Effector memory CD4-positive, alpha-beta T cell (primary cell): Measurements from ENCODE around the gene CRK.

Experiments used
- DNase-seq, 3 donors: peaks; one replicate each; pipeline ENCODE4 v3.0.0-alpha.2; 2020
- H3K27ac ChIP-seq: 2 replicates; pipeline ENCODE4 v1.7.0; 2013; ENCODE audit warnings: mild to moderate bottlenecking, low read length, moderate library complexity; ENCODE audit not compliant: insufficient read depth, poor library complexity, severe bottlenecking
- H3K27me3 ChIP-seq: replicated peaks from 2 replicates; pipeline ENCODE4 v1.7.0; 2013; ENCODE audit warnings: mild to moderate bottlenecking, low read length; ENCODE audit not compliant: insufficient read depth, control insufficient read depth, poor library complexity, severe bottlenecking
- H3K36me3 ChIP-seq: 2 replicates; pipeline ENCODE4 v1.7.0; 2013; ENCODE audit warnings: mild to moderate bottlenecking, low read length, moderate library complexity; ENCODE audit not compliant: control insufficient read depth, insufficient read depth
- H3K4me1 ChIP-seq: 2 replicates; pipeline ENCODE4 v1.7.0; 2013; ENCODE audit warnings: low read length, mild to moderate bottlenecking; ENCODE audit not compliant: control insufficient read depth, insufficient read depth, poor library complexity, severe bottlenecking
- H3K4me3 ChIP-seq: 2 replicates; pipeline ENCODE4 v1.7.0; 2013; ENCODE audit warnings: low read length, low read depth, mild to moderate bottlenecking; ENCODE audit not compliant: insufficient read depth, poor library complexity, severe bottlenecking
- H3K9me3 ChIP-seq: 2 replicates; pipeline ENCODE4 v1.7.0; 2013; ENCODE audit warnings: mild to moderate bottlenecking, low read length, moderate library complexity; ENCODE audit not compliant: control insufficient read depth

Gene CRK

DNA sequence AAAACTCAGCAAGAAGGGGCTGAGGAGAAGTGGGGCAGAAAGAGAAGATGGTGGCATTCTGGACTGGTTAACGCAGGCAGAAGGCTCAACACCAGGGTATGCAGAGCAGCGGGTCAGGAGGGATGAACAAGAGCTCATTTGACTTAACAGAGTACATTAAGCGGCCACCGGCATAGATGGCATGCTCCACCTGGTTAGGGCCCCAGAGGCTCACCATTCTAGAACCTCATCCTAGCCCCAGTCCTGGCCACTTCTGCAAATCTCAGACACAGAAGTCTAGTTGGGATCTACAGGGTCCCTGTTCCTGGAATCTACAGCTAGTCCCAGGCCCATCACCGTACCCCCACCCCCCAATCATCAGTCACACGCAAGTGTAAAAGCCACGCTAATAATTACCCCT, 38.2 kb upstream of the CRK start:
- no peaks in the 10 kb centered on the region for H3K9me3 ChIP-seq
- peaks cover 21% of the 10 kb centered on the region for H3K36me3 ChIP-seq
- H3K4me3 ChIP-seq = no peak overlapping the region
- peaks cover 28% of the 10 kb centered on the region for H3K4me1 ChIP-seq
- H3K27ac ChIP-seq = no peak overlapping the region
- H3K27me3 ChIP-seq = no peaks in the 10 kb centered on the region
- no peak for DNase-seq

DNA sequence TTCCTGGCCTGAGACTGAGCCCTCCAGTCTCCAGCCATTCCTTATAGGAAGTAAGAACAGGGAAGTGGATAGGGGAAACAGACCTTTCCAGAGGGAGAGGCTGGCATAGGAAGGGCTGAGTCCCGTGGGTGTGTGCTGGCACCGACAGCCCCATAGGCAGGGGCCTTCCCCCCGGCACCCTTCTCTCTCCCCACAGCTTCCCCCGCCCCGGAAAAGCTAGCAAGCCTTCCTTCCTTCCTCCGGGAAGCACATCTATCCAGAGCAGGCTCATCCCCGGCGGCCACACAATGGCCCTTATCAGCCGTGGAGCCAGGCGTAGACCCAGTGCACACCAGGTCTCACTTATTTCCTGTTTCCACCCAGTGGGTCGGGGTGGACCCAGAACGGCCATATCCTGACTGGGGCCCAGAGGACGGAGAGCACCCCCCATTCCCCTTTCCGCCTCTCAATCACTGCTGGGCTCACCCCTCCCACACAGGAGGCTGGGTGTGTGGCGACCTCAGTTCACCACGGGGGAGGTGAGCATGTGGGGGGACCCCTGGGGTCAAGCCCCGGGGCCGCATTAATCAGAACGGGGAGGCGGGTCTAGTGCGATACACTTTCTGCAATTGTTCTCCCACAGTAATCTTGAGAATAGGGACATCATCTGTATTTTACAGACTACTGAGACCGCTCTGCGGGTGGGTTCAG, 37.4 kb upstream of the CRK start:
- Histone ChIP-seq H3K36me3 (peaks cover 21% of the 10 kb centered on the region), H3K4me3 (no peak overlapping the region), H3K4me1 (peaks cover 31% of the 10 kb centered on the region), H3K9me3 (no peaks in the 10 kb centered on the region), H3K27ac (no peak overlapping the region), H3K27me3 (no peaks in the 10 kb centered on the region)
- no peak for DNase-seq

DNA sequence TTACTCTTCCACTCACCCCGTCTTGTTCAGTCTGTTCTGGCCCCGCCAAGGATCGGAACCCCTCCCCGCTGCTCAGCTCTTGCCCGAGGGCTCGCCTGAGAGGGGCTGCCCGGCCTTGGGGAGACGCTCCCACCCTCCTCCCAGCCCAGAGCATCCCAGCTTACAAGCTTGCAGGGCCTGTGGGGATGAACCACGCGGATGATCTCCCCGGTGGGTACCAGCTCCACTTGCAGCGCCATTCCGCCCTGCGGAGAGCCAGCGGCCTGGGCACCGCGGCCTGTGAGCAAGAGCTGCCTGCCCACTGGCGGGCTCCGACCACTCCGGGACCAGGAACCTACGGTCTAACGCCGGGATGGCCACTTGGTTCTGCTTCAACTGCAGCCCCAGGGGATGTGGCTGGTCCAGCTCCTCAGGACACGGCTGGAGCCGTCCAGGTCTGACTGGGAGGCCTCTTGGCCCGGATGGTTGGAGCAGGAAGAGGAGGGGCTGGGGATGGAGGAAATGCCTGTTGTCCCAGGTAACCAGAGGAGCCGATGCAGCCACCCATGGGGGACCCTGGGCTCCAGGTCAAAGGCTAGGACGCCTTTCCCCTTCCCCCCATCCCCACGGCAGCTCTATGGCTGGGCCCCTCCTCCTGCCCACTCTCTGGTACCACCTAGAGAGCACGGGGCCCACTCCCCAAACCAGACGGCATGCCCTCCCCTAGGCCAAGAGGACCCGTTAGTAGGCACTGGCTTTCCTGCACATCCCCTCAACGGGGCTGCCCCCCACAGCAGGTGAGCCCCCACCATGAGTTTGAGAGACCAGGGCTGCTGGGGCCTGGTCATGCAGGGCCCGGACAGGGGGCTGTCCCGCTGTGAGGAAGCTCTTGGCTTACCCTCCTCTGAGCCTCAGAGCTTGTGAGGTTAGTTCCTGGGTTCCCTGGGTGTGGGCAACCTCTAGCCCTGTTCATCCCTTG, 36.5 kb upstream of the CRK start, which contains the start of gene MYO1C:
TSS of gene MYO1C (minus strand) at position 438 of the 958 bp plus-strand sequence. CDS start at position 239, 199 bp downstream.
- Histone ChIP-seq H3K27ac (peak within 1 kb of the TSS; percentile 23), H3K36me3 (peaks cover 17% of the 10 kb centered on the region), H3K9me3 (no peaks in the 10 kb centered on the region), H3K27me3 (no peaks in the 10 kb centered on the region), H3K4me3 (peak within 1 kb of the TSS; percentile 8), H3K4me1 (peaks cover 36% of the 10 kb centered on the region)
- no peak for DNase-seq

DNA sequence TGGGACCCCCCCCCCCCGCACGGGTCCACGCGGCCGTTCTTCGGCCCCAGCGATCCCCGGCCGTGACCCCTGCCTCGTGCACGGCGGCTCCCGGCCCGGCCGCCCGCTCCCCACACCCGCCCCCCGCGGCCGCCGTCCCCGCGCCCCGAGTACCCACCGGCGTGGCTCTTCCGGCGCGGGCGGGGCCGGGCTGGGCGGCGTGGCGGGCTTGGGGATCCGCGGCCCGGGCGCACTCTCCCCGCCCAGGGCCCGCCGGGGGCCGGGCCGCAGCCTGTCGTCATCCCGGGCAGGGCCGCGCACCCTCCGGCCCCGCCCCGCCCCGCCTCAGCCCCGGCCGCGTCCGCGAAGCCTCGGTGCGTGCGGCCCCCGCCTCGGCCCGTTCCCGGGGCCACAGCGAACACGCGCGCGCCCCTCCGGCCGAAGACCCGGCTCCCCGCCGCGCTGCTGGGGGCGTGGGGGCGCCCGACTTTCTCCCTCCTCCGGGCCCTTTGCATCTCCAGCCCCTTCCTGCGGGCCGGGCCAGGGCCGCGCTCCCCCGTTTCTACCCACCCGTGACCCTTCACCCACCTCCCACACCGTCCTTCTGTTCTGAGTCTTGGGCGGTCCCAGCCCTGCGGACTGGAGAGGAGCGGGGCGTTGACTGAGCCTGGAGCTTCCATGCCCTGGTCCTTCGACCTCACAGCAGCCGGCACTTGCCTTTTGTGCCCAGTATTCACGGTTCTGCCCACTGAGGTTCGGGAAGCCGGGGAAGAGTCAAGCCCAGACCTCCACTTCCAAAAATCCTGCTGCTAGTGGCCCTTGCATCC, 35.6 kb upstream of the CRK start:
- peaks cover 43% of the 10 kb centered on the region for H3K4me1 ChIP-seq
- no peaks in the 10 kb centered on the region for H3K9me3 ChIP-seq
- no peaks in the 10 kb centered on the region for H3K27me3 ChIP-seq
- DNase-seq = peak in 2 of 3 donors; percentile 21 to 37
- peaks cover 9% of the 10 kb centered on the region for H3K36me3 ChIP-seq
- H3K4me3 ChIP-seq = peak overlapping the region; percentile 80
- peak overlapping the region; percentile 71 for H3K27ac ChIP-seq

DNA sequence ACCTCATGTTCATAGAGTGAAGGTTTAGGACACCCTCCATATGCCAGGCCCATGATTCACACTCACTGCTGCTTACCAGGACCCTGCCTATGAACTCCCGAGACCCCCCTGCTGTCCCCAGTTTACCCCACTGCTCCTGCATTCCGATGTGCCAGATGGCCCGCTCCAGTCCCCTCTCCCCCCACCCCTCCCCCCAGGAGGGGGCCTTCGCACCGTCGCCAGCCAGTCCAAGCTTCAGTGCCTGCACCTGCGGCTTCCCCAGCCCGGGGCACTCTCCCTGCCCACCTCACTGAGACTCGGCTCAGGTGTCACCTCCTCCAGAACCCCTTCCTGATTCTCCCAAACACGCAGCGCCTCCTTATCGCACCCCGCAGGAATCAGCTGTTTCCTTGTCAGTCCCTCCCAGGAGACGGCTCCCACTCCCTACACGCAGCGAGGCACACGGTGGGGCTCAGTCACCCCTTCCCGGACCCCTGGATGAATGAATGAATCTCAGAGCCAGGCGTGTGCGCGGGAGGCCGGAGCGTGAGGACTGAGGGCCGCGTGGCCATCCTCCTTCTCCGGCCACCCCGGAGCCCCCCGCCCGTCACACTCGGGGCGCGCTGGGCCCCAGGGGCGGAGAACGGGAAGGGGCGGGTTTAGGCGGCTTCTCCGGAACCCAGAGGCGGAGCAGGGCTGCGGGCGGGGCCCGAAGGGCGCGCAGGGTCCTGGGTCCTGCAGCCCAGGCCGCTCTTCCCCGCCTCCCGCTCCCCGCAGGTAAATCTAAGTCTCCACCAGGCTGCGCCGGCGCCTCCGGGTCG, 34.8 kb upstream of the CRK start:
- peak overlapping the region; percentile 80 for H3K4me3 ChIP-seq

DNA sequence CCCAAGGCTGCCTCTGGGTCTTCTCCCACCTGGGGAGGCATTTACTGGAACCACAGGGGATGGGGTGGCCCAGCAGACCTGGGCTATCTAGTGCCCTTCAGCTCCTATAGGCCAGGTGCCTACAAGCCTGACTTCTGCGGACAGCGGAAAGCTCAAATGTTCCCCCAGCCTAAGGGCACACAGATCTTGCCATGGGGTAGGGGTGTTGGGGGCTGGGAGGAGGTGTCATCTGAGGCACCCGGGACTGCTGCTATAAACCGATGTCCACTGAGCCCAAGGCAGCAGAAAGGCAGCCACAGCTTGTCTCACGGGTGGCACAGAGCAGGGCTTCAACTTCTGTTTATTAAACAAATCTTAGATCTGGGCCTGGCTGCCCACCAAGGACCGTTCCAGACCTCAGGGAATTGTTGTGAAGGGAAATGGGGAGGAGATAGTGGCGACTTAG, 32.8 kb upstream of the CRK start:
- peaks cover 56% of the 10 kb centered on the region for H3K4me1 ChIP-seq
- peak overlapping the region; percentile 75 for H3K27ac ChIP-seq
- DNase-seq = no peak

More for the DNA sequence above, 34.8 kb upstream of the CRK start:
- Histone ChIP-seq H3K27me3 (no peaks in the 10 kb centered on the region), H3K36me3 (peaks cover 2% of the 10 kb centered on the region), H3K27ac (peak overlapping the region; percentile 71), H3K9me3 (no peaks in the 10 kb centered on the region), H3K4me1 (peaks cover 49% of the 10 kb centered on the region)
- DNase-seq = peak; percentile 34 to 48 (median 41)

DNA sequence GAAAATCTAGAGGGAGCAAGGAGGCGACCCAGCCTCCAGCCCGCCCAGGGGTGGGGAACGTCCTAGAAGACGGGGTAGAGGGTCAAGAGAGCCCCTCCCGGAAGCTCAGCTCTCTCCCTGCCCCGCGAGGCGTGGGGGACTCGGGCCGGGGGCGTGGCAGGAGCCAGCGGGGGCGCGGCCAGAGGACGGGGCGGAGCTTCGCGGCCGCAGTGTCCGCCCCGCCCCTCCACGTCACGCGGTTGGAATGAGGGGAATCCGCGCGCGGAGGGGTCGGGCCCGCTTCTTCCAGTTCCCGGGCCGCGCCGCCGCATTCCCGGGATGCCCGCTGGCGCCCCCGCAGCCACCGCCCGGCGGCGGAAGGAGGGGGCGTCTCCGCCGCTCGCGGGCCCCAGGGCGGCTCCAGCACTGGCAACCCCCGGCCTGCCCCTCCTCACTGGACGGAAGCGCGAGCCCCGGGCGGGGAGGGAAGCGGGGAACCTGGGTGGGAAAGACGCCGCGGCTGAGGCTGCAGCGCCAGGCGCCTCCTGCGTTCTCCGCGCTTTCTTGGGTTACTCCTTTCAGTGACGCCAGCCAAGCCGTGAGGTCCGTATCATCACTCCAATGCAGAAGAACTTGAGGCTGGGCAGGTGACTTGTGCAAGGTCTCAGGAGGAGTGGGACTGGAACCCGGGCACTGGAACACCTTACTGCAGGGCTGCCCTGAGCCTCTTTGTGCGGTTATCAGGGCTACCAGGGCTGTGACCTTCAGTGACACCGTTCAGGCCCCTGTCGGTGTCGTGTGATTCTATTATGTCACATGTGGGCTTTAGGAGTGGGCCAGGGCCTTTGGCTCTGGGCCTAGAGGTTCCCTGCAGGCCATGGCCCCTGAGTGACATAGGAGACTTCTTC, 32.1 kb upstream of the CRK start:
- Histone ChIP-seq H3K4me1 (peaks cover 51% of the 10 kb centered on the region), H3K4me3 (peak overlapping the region; percentile 52), H3K9me3 (no peaks in the 10 kb centered on the region), H3K27me3 (no peaks in the 10 kb centered on the region), H3K27ac (peak overlapping the region; percentile 75), H3K36me3 (peaks cover 4% of the 10 kb centered on the region)
- peak; percentile 65 to 74 (median 66) for DNase-seq

More for the DNA sequence above, 32.8 kb upstream of the CRK start:
- H3K27me3 ChIP-seq = no peaks in the 10 kb centered on the region
- H3K4me3 ChIP-seq = no peak overlapping the region
- no peaks in the 10 kb centered on the region for H3K36me3 ChIP-seq
- H3K9me3 ChIP-seq = no peaks in the 10 kb centered on the region

DNA sequence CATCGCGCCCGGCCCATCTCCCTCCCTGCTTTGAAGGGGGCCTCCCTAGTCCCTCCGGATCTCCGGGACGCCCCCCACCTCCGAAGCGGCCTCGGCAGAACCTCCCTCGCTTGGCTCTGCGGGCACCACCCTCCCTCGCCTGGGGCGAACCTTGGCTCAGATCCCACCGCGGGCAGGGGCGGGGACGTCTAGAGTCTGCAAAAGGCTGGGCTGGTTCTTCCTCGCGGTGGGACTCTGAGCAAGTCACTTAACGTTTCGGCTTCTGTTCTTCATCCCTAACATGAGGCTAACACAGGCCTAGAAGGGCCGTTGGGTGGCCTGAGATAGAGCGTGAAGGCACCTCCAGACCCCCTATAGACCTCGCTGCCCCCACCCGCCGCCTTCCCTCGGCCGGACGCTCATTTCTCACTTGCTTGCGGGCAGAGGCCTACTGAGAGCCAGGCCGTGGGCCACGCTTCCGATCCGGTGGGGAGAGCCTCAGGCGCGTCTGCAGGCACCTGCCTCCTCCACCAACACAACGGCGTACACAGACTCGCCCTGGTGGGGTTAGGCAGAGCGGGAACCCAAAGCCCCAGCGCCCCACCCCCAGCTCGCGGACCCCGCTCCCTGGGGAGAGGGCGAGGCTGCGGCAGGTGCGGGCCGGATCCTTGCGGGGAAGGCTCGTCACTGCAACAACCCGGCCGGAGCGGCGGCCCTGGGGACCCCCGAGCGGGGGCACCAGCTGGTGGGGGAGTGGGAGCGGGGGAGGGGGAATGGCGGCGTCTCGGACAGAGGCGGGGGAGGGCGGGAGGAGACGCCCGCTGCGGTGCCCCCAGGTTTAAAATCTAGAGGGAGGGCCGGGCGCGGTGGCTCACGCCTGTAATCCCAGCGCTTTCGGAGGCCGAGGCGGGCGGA, 31.0 kb upstream of the CRK start:
- no peaks in the 10 kb centered on the region for H3K27me3 ChIP-seq
- H3K27ac ChIP-seq = peak overlapping the region; percentile 75
- H3K4me1 ChIP-seq = peaks cover 40% of the 10 kb centered on the region
- H3K9me3 ChIP-seq = no peaks in the 10 kb centered on the region
- peak overlapping the region; percentile 52 for H3K4me3 ChIP-seq
- peak; percentile 64 to 71 (median 71) for DNase-seq
- peaks cover 7% of the 10 kb centered on the region for H3K36me3 ChIP-seq
